HFFc6 (cell line): Measurements from ENCODE around the gene ZNF620. TPM values are rescaled to one million over a fixed set of nuclear protein-coding genes. Genes with fewer than 3 reads are reported as not detected.

Source experiments
- DNase-seq: peaks from one replicate; pipeline ENCODE4 v3.0.0-alpha.2; 2018
- H3K27ac Mint-ChIP-seq: 2 replicates; pipeline ENCODE4 v1.8.0; 2020; ENCODE audit warnings: mild to moderate bottlenecking, mixed read lengths
- H3K27me3 Mint-ChIP-seq: 2 replicates; pipeline ENCODE4 v1.8.0; 2021; ENCODE audit warnings: mild to moderate bottlenecking, moderate library complexity, mixed read lengths; ENCODE audit not compliant: insufficient read depth
- H3K36me3 Mint-ChIP-seq: 2 replicates; pipeline ENCODE4 v1.8.0; 2021; ENCODE audit warnings: low read depth, mixed read lengths
- H3K4me1 Mint-ChIP-seq: 2 replicates; pipeline ENCODE4 v1.8.0; 2020; ENCODE audit warnings: low read depth, mixed read lengths
- H3K4me3 Mint-ChIP-seq: 2 replicates; pipeline ENCODE4 v1.8.0; 2020; ENCODE audit warnings: mild to moderate bottlenecking, moderate library complexity, mixed read lengths
- H3K9me3 Mint-ChIP-seq: 2 replicates; pipeline ENCODE4 v1.8.0; 2020; ENCODE audit warnings: mild to moderate bottlenecking, mixed read lengths
- total RNA-seq, 6 experiments: library from RNA; stranded (reverse); fragmentation: NEBNext Ultra II Directional; extraction: Animal tissue kit (Norgen Biotek cat#: 25700); gene quantifications; 2 replicates in 1 of 6; 3 replicates in 5 of 6; pipeline ENCODE4 v1.2.3, GENCODE V29; 2021
- TF ChIP-seq, protein P1 (sequence below): fragments of 200-600 bp; sonication (generic); IDR thresholded peaks from 2 replicates; pipeline ENCODE4 v1.5.0; 2021; ENCODE audit warnings: antibody characterized with exemption, mild to moderate bottlenecking

ZNF620 gene
- total RNA-seq, 6 experiments from 2014 or later = 0.54 to 1.2 (median 0.69) TPM

DNA sequence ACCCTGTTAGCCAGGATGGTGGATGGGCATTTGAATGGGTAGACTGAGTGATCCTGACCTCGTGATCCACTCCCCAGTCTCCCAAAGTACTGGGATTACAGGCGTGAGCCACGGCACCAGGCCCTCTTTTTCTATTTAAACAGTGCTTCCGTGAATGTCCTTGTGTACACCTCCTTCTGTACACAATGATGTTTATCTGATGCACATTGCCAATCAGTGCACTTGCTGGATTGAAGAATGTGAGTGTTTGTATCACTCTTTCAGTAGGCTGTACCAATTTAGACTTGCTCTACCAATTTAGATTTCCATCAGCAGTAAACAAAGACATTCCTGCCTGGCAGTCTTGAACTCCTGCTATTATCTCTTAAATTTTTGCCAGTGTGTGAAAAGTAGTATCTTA lies 37.8 kb upstream of the ZNF620 start:
- Mint-ChIP-seq H3K9me3 (no peaks in the 10 kb centered on the region), H3K27me3 (no peaks in the 10 kb centered on the region; the same call in 1 of the 2 replicates)
- TF ChIP-seq, protein P1, sequence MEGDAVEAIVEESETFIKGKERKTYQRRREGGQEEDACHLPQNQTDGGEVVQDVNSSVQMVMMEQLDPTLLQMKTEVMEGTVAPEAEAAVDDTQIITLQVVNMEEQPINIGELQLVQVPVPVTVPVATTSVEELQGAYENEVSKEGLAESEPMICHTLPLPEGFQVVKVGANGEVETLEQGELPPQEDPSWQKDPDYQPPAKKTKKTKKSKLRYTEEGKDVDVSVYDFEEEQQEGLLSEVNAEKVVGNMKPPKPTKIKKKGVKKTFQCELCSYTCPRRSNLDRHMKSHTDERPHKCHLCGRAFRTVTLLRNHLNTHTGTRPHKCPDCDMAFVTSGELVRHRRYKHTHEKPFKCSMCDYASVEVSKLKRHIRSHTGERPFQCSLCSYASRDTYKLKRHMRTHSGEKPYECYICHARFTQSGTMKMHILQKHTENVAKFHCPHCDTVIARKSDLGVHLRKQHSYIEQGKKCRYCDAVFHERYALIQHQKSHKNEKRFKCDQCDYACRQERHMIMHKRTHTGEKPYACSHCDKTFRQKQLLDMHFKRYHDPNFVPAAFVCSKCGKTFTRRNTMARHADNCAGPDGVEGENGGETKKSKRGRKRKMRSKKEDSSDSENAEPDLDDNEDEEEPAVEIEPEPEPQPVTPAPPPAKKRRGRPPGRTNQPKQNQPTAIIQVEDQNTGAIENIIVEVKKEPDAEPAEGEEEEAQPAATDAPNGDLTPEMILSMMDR = no peak

DNA sequence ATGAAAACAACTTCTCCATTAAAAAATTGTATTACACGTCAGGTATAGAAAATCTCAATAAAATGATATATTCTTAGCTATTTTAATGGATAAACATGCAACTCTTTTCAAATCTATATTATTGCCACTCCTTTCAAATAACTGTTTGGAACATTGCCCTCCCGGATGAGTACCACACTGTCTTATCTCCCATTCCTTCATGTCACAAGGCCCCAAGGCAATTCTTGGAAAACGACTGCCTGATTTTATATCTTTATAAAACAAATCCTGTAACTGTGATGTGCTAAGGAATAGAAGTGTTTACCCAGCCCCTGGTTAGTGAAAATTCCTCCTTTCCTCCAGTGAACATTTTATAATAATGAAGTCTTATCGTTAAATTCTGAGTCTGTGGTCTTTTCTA lies 35.1 kb upstream of the ZNF620 start:
- Mint-ChIP-seq H3K4me1 (no peaks in the 10 kb centered on the region), H3K9me3 (no peaks in the 10 kb centered on the region), H3K36me3 (no peaks in the 10 kb centered on the region; the same call in 1 of the 2 replicates), H3K4me3 (no peak overlapping the region), H3K27me3 (no peaks in the 10 kb centered on the region), H3K27ac (no peak overlapping the region)
- DNase-seq = no peak
- TF ChIP-seq, protein P1 = no peak

More for the DNA sequence above, 37.8 kb upstream of the ZNF620 start:
- Mint-ChIP-seq H3K4me3 (no peak overlapping the region), H3K27ac (no peak overlapping the region), H3K4me1 (no peaks in the 10 kb centered on the region), H3K36me3 (no peaks in the 10 kb centered on the region; the same call in 1 of the 2 replicates)
- no peak for DNase-seq

DNA sequence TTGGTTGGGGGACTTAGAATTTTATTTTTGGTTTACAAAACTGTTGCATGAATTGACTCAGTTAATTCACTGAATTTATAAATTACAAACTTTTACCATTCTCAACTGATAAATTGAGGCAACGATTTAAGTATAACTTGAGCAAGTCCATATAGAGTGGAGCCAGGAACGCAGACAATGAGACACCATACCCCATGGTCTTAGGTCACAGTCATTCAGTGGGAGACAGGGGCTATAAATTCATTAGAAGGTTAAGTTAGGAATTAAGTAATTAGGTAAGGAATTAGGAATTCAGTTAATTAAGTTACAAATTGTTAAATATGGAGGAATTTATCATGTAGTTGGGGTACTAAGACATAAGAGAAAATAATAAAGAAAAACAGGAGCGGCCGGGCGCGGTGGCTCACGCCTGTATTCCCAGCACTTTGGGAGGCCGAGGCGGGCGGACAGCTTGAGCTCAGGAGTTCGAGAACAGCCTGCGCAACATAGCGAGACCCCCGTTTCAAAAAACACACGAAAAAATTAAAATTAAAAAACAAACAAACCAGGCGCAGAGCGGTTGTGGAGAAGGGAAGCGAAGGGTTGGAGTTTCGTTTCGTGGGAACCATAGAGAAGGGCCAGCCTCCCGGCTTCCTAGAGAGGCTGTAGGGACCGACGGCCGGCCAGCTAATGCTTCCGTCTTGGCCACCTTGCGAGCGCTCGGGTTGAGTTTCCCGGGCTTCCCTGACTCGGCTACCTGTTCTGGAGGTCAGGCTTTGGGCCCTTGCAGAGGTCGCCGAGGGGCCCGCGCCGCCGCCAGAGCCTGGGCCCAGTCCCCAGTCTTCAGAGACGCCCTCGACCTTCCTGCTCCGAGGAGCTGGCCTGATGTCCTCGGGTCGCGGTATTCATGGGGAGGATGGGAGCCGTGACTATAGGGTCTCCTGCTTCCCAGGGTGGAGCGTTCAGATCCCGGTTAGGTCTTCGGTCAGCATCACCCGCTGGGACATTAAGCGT lies 29.1 kb upstream of the ZNF620 start, which contains the start of gene ZNF619:
Gene ZNF619, plus strand, starts transcription at position 645 of the 993 bp plus-strand sequence. CDS start 858 bp downstream, outside the sequence.
- H3K4me1 Mint-ChIP-seq = peaks cover 17% of the 10 kb centered on the region
- H3K27me3 Mint-ChIP-seq = no peaks in the 10 kb centered on the region
- H3K27ac Mint-ChIP-seq = peak within 1 kb of the TSS; percentile 97
- peak within 1 kb of the TSS; percentile 97 for H3K4me3 Mint-ChIP-seq
- peak; percentile 57 for DNase-seq
- TF ChIP-seq, protein P1 = no peak
- H3K9me3 Mint-ChIP-seq = no peaks in the 10 kb centered on the region
- H3K36me3 Mint-ChIP-seq = no peaks in the 10 kb centered on the region

DNA sequence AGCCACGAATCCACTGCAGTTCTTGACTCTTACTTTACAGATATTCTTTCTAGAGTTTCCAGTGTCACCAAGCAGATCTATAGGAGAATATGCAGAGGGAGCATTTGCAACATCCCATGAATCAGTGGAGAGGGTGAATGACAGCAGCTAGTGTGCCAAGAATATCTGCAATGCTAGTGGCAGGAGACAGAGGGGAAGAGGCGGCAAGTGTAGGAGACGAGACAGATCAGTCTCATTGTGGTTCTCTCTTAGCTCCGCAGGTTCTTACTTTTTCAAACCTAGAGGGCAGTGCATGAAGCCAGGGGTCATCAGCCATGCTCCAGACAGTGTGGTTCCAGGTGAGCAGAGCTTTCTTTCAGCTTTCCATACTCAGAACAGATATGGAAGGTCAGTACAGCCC lies 28.2 kb upstream of the ZNF620 start:
- TF ChIP-seq, protein P1 = no peak
- no peak for DNase-seq
- peaks cover 17% of the 10 kb centered on the region for H3K4me1 Mint-ChIP-seq
- peak overlapping the region; percentile 97 for H3K4me3 Mint-ChIP-seq
- peak overlapping the region; percentile 97 for H3K27ac Mint-ChIP-seq
- H3K36me3 Mint-ChIP-seq = 0 out of 2 replicates have a peak, but pooled peaks cover 6% of the 10 kb centered on the region
- no peaks in the 10 kb centered on the region for H3K9me3 Mint-ChIP-seq
- no peaks in the 10 kb centered on the region; the same call in 1 of the 2 replicates for H3K27me3 Mint-ChIP-seq

DNA sequence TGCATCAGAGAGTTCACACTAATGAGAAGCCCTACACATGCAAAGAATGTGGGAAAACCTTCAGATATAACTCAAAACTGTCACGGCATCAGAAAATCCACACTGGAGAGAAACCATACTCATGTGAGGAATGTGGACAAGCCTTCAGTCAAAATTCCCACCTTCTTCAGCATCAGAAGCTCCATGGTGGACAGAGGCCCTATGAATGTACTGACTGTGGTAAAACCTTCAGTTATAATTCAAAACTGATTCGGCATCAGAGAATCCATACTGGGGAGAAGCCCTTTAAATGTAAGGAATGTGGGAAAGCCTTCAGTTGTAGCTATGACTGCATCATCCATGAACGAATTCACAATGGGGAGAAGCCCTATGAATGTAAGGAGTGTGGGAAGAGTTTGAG lies 18.7 kb upstream of the ZNF620 start:
- Mint-ChIP-seq H3K4me1 (no peaks in the 10 kb centered on the region), H3K27me3 (no peaks in the 10 kb centered on the region), H3K4me3 (no peak overlapping the region), H3K27ac (no peak overlapping the region), H3K36me3 (peaks cover 42% of the 10 kb centered on the region), H3K9me3 (peaks cover 24% of the 10 kb centered on the region)
- TF ChIP-seq, protein P1 = no peak
- no peak for DNase-seq
